HG03039 (cell line): ENCODE results near the gene APOB.

Source experiments
- ATAC-seq: cut with Tn5 transposase; IDR thresholded peaks from one replicate; pipeline ENCODE4 v1.9.1; 2021; ENCODE audit warnings: mild to moderate bottlenecking, moderate library complexity; ENCODE audit not compliant: unreplicated experiment

APOB gene

GRCh38 chr2:20953146-20953824, 90.6 kb downstream of the APOB start:
- no peak for ATAC-seq
